Measurements from ENCODE around the gene TNFSF11. TPM values are rescaled to one million over a fixed set of nuclear protein-coding genes. Genes with fewer than 3 reads are reported as not detected.

The TNFSF11 gene
- total and polyA plus RNA-seq, 2 of the 4 experiments (the other 2 are of a cell fraction) = not detected

DNA sequence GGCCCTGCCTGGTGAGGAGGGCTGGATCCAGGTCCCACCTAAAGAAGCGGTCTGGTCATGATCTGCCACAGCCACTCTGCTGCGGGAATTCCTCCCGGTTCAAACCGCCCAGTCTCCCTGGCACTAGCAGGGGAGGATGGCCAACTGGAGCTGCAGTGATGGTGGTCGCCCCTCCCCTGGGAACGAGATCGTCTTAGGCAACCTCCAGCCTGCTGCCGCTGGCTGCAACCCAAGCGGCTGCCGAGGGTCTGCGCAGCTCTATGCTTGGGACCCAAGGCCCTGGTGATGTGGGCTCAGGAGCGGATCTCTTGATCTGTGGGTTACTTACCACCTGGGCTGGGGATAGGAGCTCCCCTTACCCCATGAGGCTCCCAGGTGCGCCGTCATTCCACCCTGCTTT lies 69.1 kb downstream of the TNFSF11 start:
- dilution Hi-C loops (cut with HindIII; ENCODE audit: low sequenced_read_pairs, unreplicated experiment) = no loop called here
- H3K27me3 ChIP-seq (ENCODE audit: control insufficient read depth, insufficient read depth, low read length) = no peaks in the 10 kb centered on the region
- no peak overlapping the region for H4K8ac ChIP-seq (ENCODE audit: low read depth in 2 of 2, low read length in 2 of 2)
- CTCF ChIA-PET = interaction anchor here (0.8 kb wide), 1 partner anchor 364 kb away, joined by 3 read pairs; no protein-coding TSS in a partner anchor
- H3K4ac ChIP-seq (ENCODE audit: low read depth, low read length) = no peak overlapping the region
- no peak overlapping the region for H4K91ac ChIP-seq (ENCODE audit: insufficient read depth, low read depth, low read length)
- H4K5ac ChIP-seq (ENCODE audit: low read depth, low read length) = no peak overlapping the region
- H3K9me3 ChIP-seq (ENCODE audit: control insufficient read depth, insufficient read depth, low read length) = no peaks in the 10 kb centered on the region
- DNase-seq = no peak
- H3K4me1 ChIP-seq (ENCODE audit: control insufficient read depth, insufficient read depth, low read length) = no peaks in the 10 kb centered on the region
- ATAC-seq (ENCODE audit: low read depth) = no peak
- in situ Hi-C loops (cut with MboI; ENCODE audit: low sequenced_read_pairs) = no loop called here
- no peak overlapping the region for H3K4me2 ChIP-seq (ENCODE audit: low read depth, low read length)
- H3K79me1 ChIP-seq (ENCODE audit: low read depth in 1 of 2, low read length in 2 of 2) = no peaks in the 10 kb centered on the region
- no peak overlapping the region for H2BK20ac ChIP-seq (ENCODE audit: low read depth, low read length)
- intact Hi-C loops (cut with micrococcal nuclease) = no loop called here
- H2AK9ac ChIP-seq (replicated peaks; ENCODE audit: low read depth, low read length, poor library complexity) = no peak overlapping the region
- POLR2A ChIA-PET (ENCODE audit: unreplicated experiment) = no interaction called here
- WGBS, 2 experiments (ENCODE audit: extremely low coverage in 2 of 2, insufficient read length in 1 of 2) = 89% methylated on average over 5 of the region's 14 CpGs; no CpG with 5 or more reads in 1 of the 2 experiments
- H2BK120ac ChIP-seq (ENCODE audit: low read depth, low read length) = no peak overlapping the region
- H3K23ac ChIP-seq (ENCODE audit: low read depth, low read length) = no peak overlapping the region
- BruUV-seq (replicated peaks) = no TSS peak
- no peak overlapping the region for H3K14ac ChIP-seq (replicated peaks; ENCODE audit: low read depth, low read length)
- H2AFZ ChIP-seq (replicated peaks; ENCODE audit: low read length, poor library complexity) = peak overlapping the region; percentile 14
- H3K56ac ChIP-seq (ENCODE audit: extremely low read depth, insufficient read depth, low read length) = no peak overlapping the region
- H3K9me1 ChIP-seq (ENCODE audit: insufficient read depth, low read length) = no peaks in the 10 kb centered on the region
- no peaks in the 10 kb centered on the region for H3K36me3 ChIP-seq (ENCODE audit: control insufficient read depth, insufficient read depth, low read length)
- no peak overlapping the region for H3K27ac ChIP-seq (ENCODE audit: insufficient read depth, low read length)
- H4K20me1 ChIP-seq (ENCODE audit: insufficient read depth, low read length) = no peaks in the 10 kb centered on the region
- H3K4me3 ChIP-seq (ENCODE audit: insufficient read depth, low read depth, low read length) = no peak overlapping the region
- H2BK15ac ChIP-seq (ENCODE audit: low read depth, low read length) = no peak overlapping the region
- TF ChIP-seq, protein P1, sequence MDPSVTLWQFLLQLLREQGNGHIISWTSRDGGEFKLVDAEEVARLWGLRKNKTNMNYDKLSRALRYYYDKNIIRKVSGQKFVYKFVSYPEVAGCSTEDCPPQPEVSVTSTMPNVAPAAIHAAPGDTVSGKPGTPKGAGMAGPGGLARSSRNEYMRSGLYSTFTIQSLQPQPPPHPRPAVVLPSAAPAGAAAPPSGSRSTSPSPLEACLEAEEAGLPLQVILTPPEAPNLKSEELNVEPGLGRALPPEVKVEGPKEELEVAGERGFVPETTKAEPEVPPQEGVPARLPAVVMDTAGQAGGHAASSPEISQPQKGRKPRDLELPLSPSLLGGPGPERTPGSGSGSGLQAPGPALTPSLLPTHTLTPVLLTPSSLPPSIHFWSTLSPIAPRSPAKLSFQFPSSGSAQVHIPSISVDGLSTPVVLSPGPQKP (IDR thresholded peaks at IDR 0.05; ENCODE audit: borderline replicate concordance, low read depth, low read length) = no peak
- TF ChIP-seq FOS (IDR thresholded peaks at IDR 0.05; ENCODE audit: low read depth, low read length) (no peak), SMC3 (IDR thresholded peaks at IDR 0.05; ENCODE audit: low read depth, low read length) (no peak), MAZ (IDR thresholded peaks at IDR 0.05; ENCODE audit: borderline replicate concordance, low read depth, low read length) (no peak), MAFK (IDR thresholded peaks at IDR 0.05; ENCODE audit: low read depth, low read length) (no peak)
- no peak overlapping the region for H2BK5ac ChIP-seq (ENCODE audit: low read depth, low read length, poor library complexity, severe bottlenecking)
- H2AK5ac ChIP-seq (ENCODE audit: low read depth, low read length) = no peak overlapping the region
- no peak overlapping the region for H3K9ac ChIP-seq (ENCODE audit: low read depth, low read length)
- H3K18ac ChIP-seq (ENCODE audit: low read depth, low read length) = no peak overlapping the region

All from IMR-90 (cell line).